NCI-H82 treated with DMSO at 0.1 percent for 48 hours (cell line): ENCODE data around the gene TSEN54.

Experiments used
- DNase-seq: peaks from one replicate; lab custom pipeline; 2025; ENCODE audit not compliant: unreplicated experiment; lab: John Stamatoyannopoulos, UW

TSEN54 gene

GRCh38 chr17:75540923-75541503, 24.7 kb downstream of the TSEN54 start:
- DNase-seq = no peak

GRCh38 chr17:75542229-75542628, 25.9 kb downstream of the TSEN54 start:
- DNase-seq = no peak

DNA sequence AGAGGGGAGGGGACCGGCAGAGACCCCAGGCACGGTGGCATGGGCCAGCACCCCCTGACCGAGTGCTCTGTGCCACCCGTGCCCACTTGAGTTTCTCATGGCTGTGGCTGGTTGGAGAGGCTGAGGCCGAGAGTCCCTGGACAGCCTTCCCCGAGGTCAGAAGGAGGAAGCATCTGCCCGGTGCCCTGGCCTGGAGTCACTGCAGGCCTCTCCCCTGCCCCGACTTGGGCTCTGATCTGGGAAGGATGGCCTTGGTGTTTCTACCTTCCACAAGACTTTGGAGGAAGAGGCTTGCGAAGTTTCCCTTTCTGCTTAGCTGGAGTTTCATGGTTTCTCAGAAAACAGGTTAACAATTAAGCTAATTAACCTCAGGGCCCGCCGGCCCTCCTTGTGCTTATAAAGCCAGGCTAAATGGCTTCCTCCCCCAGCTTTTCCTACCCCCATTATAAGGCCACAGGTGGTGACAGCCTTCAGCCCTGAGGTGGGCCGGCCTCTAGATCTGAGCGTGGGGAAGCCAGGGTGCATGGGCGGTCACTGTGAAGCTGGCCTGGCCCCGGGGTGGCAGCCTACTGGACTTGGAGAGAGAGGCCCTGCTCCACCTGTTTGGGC, 26.5 kb downstream of the TSEN54 start:
- no peak for DNase-seq

DNA sequence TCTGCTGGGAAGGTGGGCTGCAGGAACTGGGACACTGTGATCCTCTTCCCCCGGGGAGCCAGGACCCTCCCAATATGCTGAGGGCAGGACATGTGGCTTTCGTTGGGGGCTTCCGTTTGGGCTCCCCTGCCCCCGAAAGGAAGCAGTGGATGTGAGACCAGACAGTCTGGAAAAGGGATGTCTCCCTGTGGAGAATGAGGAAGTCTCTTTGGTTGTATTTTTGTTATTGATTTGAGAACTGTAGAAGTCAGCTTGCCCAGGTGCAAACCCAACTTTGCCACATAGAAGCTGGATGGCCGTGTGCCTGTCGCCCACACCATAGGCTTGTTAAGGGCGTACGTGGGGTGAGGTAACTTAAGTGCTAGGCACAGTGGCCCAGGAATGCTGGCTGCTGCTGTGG, 27.9 kb downstream of the TSEN54 start:
- DNase-seq = no peak

GRCh38 chr17:75546181-75546580, 29.9 kb downstream of the TSEN54 start:
- DNase-seq = no peak

- no peak for DNase-seq
These were observed 30.8 kb downstream of the TSEN54 start for GRCh38 chr17:75547091-75547490.

- no peak for DNase-seq
These were observed 32.5 kb downstream of the TSEN54 start for GRCh38 chr17:75548813-75549212.

GRCh38 chr17:75549246-75550138, 33.2 kb downstream of the TSEN54 start:
- no peak for DNase-seq

- no peak for DNase-seq
These were observed 33.8 kb downstream of the TSEN54 start for GRCh38 chr17:75550139-75550465.

DNA sequence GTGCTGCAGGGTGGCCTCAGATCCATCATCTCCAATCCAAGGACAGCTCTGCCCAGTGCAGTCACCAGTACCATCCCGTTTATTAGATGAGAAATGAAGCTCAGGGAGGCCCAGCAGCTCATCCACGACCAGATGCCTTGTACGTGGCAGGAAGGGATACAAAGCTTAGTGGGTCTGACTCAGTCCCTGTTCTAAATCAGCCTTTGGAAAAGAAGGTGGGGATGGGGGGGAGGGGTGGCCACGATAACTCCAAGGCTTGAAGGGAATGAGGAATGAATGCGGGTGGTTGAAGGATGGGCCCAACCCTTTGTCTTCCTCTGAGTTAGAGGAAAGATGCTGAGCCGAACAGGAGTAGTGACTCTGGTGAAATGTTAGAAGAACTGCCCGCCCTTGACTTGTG, 34.9 kb downstream of the TSEN54 start:
- no peak for DNase-seq

GRCh38 chr17:75552425-75553294, 36.3 kb downstream of the TSEN54 start:
- no peak for DNase-seq

DNA sequence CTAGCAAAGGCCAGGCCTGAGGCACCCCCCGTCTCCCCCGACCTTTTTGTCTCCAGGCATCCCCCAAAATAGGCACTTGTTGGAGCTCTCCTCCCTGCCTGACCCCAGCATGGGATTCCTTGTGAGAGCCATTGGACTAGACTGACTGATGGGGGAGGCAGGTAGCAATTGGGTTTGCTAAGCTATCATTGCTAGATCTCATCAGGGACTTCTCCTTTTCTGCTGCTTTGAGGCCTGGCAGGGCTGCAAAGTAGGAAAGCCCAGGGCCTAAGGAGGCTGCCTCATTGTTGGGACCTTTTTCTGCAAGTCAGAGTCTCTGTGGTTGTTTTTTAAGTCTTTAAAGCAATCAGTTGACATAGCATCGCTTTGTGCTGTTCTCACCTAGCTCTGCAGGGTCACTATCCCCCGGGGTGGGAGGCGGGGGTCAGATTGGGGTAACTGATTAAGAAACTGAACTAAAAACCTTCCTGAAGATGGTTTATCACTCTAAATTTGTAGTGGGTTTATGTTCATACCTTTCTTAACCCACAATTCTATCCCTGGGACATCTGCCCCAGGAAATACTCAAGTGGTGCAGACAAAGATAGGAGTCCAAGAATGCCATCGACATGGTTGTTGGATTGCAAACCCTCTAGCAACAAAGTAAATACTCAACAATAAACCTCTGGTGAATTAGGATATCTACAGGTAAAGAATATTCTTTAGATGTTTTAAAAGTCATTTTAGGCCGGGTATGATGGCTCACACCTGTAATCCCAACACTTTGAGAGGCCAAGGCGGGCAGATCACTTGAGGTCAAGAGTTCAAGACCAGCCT, 37.2 kb downstream of the TSEN54 start:
- DNase-seq = no peak

DNA sequence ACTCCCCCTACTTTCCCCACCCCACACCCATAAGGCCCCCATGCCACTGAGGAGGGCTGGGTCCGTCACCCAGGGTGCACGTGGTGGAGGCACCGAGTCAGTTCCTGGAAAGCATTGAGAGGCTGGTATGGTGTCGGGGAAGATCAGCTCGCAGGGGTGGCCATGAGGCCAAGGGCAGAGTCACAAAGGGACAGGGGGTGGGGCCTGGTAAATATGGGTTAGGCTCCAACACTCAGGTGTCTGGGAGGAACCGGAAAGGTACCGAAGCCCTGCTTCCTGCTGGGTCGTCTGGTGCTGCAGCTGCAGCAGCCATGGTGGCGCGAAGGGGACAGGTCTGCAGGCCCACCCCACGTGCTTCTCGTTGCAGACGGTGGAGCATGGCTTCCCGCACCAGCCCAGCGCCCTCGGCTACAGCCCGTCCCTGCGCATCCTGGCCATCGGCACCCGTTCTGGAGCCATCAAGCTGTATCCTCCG, 39.4 kb downstream of the TSEN54 start:
- no peak for DNase-seq

- no peak for DNase-seq
These were observed 40.9 kb downstream of the TSEN54 start for GRCh38 chr17:75557075-75557851.

GRCh38 chr17:75557852-75558665, 41.7 kb downstream of the TSEN54 start:
- no peak for DNase-seq

GRCh38 chr17:75558666-75559530, 42.6 kb downstream of the TSEN54 start:
- DNase-seq = no peak

- no peak for DNase-seq
These were observed 43.7 kb downstream of the TSEN54 start for GRCh38 chr17:75559958-75560533.
